CD14-positive monocyte (primary cell): ENCODE results near the gene ST8SIA1. TPM values are rescaled to one million over a fixed set of nuclear protein-coding genes. Genes with fewer than 3 reads are reported as not detected.

Source experiments
- DNase-seq, 3 donors: peaks; one replicate each; pipeline ENCODE4 v3.0.0-alpha.2; 2011 to 2022
- H2AFZ ChIP-seq: 2 replicates; pipeline ENCODE4 v1.6.0; 2012; ENCODE audit warnings: mild to moderate bottlenecking, low read depth, low read length, inconsistent platforms; ENCODE audit not compliant: insufficient read depth, poor library complexity, severe bottlenecking
- H3K27ac ChIP-seq, 2 donors: 1 replicate in 1 of 2; 2 replicates in 1 of 2; pipeline ENCODE4 v1.5.1; 2012 to 2013; ENCODE audit warnings: low read length in 2 of 2, control low read depth in 1 of 2, inconsistent platforms in 1 of 2, low read depth in 1 of 2, mild to moderate bottlenecking in 1 of 2
- H3K27me3 ChIP-seq, 2 donors: one replicate each; pipeline versions ENCODE4 v1.6.0 to v1.6.1; 2011 to 2013; ENCODE audit warnings: low read length in 2 of 2; ENCODE audit not compliant: control insufficient read depth in 2 of 2, insufficient read depth in 2 of 2
- H3K36me3 ChIP-seq, 2 donors: replicated peaks in 1 of 2; 1 replicate in 1 of 2; 2 replicates in 1 of 2; pipeline versions ENCODE4 v1.5.1 to v1.6.1; 2012 to 2013; ENCODE audit warnings: low read length in 2 of 2, control low read depth in 1 of 2, inconsistent platforms in 1 of 2, mild to moderate bottlenecking in 1 of 2; ENCODE audit not compliant: insufficient read depth in 2 of 2, control insufficient read depth in 1 of 2
- H3K4me1 ChIP-seq, 2 donors: 1 replicate in 1 of 2; 2 replicates in 1 of 2; pipeline versions ENCODE4 v1.5.1 to v1.6.1; 2012 to 2013; ENCODE audit warnings: low read length in 2 of 2, control low read depth in 1 of 2, inconsistent platforms in 1 of 2, mild to moderate bottlenecking in 1 of 2, moderate library complexity in 1 of 2; ENCODE audit not compliant: insufficient read depth in 2 of 2, control insufficient read depth in 1 of 2
- H3K4me2 ChIP-seq: replicated peaks from 2 replicates; pipeline ENCODE3; 2012; ENCODE audit warnings: low read length, moderate library complexity, mild to moderate bottlenecking; ENCODE audit not compliant: poor library complexity, severe bottlenecking; ENCODE audit errors: extremely low read depth
- H3K4me3 ChIP-seq, 3 experiments: fragments of 200-600 bp in 1 of 3; sonication (generic) in 1 of 3; replicated peaks in 1 of 3; 1 replicate in 2 of 3; 2 replicates in 1 of 3; pipeline ENCODE4 v1.5.1; 2011 to 2013; ENCODE audit warnings: low read length in 3 of 3, mild to moderate bottlenecking in 3 of 3, control low read depth in 2 of 3, low read depth in 2 of 3, inconsistent platforms in 1 of 3, moderate library complexity in 1 of 3
- H3K79me2 ChIP-seq: 2 replicates; pipeline ENCODE4 v1.6.0; 2012; ENCODE audit warnings: mild to moderate bottlenecking, control low read depth, inconsistent platforms, low read length, moderate library complexity; ENCODE audit not compliant: insufficient read depth
- H3K9ac ChIP-seq: 2 replicates; pipeline ENCODE4 v1.6.0; 2017; ENCODE audit warnings: low read length, mild to moderate bottlenecking; ENCODE audit not compliant: insufficient read depth, poor library complexity, severe bottlenecking
- H3K9me3 ChIP-seq, 2 donors: replicated peaks in 1 of 2; 1 replicate in 1 of 2; 2 replicates in 1 of 2; pipeline versions ENCODE4 v1.5.1 to v1.6.1; 2012 to 2013; ENCODE audit warnings: low read length in 2 of 2, control low read depth in 1 of 2; ENCODE audit not compliant: control insufficient read depth in 1 of 2, insufficient read depth in 1 of 2
- H4K20me1 ChIP-seq: 2 replicates; pipeline ENCODE4 v1.6.0; 2012; ENCODE audit warnings: mild to moderate bottlenecking, low read length, control low read depth, moderate library complexity; ENCODE audit not compliant: insufficient read depth
- H3K27ac Mint-ChIP-seq, 7 donors: one replicate each; pipeline ENCODE4 v1.8.0; 2020; ENCODE audit warnings: mild to moderate bottlenecking in 7 of 7, mixed read lengths in 7 of 7, moderate library complexity in 6 of 7, inconsistent platforms in 2 of 7
- H3K27me3 Mint-ChIP-seq, 3 donors: one replicate each; pipeline ENCODE4 v1.8.0; 2021 to 2022; ENCODE audit warnings: low read depth in 3 of 3, mild to moderate bottlenecking in 3 of 3, mixed read lengths in 3 of 3, moderate library complexity in 3 of 3, inconsistent platforms in 1 of 3
- H3K36me3 Mint-ChIP-seq, 2 donors: one replicate each; pipeline ENCODE4 v1.8.0; 2020; ENCODE audit warnings: mixed read lengths in 2 of 2, inconsistent platforms in 1 of 2, mild to moderate bottlenecking in 1 of 2
- H3K4me1 Mint-ChIP-seq: one replicate; pipeline ENCODE4 v1.8.0; 2020; ENCODE audit warnings: mild to moderate bottlenecking, mixed read lengths
- H3K4me3 Mint-ChIP-seq, 2 donors: one replicate each; pipeline ENCODE4 v1.8.0; 2020; ENCODE audit warnings: mild to moderate bottlenecking in 2 of 2, mixed read lengths in 2 of 2, moderate library complexity in 1 of 2
- H3K9me3 Mint-ChIP-seq, 7 donors: one replicate each; pipeline ENCODE4 v1.8.0; 2020 to 2022; ENCODE audit warnings: mixed read lengths in 7 of 7, mild to moderate bottlenecking in 6 of 7, moderate library complexity in 6 of 7, inconsistent platforms in 2 of 7
- WGBS: methylation state at CpG from one replicate; pipeline ENCODE4 v1.1.5; 2013; ENCODE audit warnings: missing lambda C conversion rate; ENCODE audit not compliant: insufficient coverage; 5-methylcytosine and 5-hydroxymethylcytosine counted together
- intact Hi-C, 2 donors: fragments of 100-400 bp; cut with micrococcal nuclease; formaldehyde crosslinking; loops; one replicate each; pipeline versions ENCODE4 v1.15.0 to v1.15.1; 2023
- polyA plus RNA-seq, 3 donors: library from polyadenylated mRNA; depleted of rRNA in 1 of 3; unstranded in 2 of 3; stranded (reverse) in 1 of 3; fragments of 300-500 nt in 2 of 3; fragments of >200 nt in 1 of 3; fragmentation: Illumina TruSeq in 2 of 3; gene quantifications; 1 replicate in 2 of 3; 2 replicates in 1 of 3; pipeline ENCODE4 v1.2.3, GENCODE V29; 2012 to 2021
- TF ChIP-seq, protein P1 (sequence below): fragments of 200-600 bp; IDR thresholded peaks from one replicate; pipeline ENCODE4 v1.8.0; 2022; ENCODE audit warnings: antibody characterized with exemption, mild to moderate bottlenecking

Gene ST8SIA1
- polyA plus RNA-seq, 3 donors = not detected

DNA sequence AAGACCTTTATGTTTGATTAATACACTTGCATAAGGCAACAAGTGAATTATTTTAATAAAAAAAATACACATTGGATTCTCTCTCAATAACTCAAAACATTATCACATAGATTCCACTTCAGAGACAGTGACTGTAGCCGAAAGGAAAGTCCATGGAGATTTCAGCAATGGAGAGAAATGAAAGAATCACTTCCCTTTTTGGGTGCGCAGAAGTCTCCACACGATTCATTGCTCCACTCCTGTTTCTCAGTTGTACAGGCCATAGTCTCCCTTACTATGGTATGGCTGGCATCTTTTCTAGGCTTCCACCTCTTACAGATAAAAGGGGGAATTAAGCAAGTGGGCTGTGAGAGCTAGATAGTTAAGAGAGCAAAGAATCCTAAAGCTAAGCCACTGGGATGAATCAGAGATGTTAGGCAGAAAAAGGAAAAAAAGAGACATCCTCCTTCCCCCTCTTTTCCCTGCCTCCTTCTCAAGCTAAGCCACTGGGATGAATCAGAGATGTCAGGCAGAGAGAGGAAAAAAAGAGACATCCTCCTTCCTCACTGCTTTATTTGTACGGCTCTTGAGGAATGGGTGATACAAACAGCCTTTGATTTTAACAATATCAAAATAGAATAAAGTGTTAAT lies 16.3 kb downstream of the ST8SIA1 start:
- no peak overlapping the region for H3K4me2 ChIP-seq
- H3K4me3 ChIP-seq = no peak overlapping the region
- Mint-ChIP-seq H3K4me1 (peaks cover 35% of the 10 kb centered on the region), H3K36me3 (no peaks in the 10 kb centered on the region), H3K4me3 (no peak overlapping the region), H3K9me3 (peaks cover 0 to 1% (median 0%) of the 10 kb centered on the region in 7 donors), H3K27me3 (peaks cover 2 to 3% (median 3%) of the 10 kb centered on the region in 3 donors), H3K27ac (peak overlapping the region in 2 of 7 donors; percentile 7 to 64)
- H4K20me1 ChIP-seq = no peaks in the 10 kb centered on the region
- WGBS = no CpG with 5 or more reads among the region's 4 CpGs
- H3K36me3 ChIP-seq = no peaks in the 10 kb centered on the region
- peaks cover 31 to 38% of the 10 kb centered on the region in 2 donors for H3K4me1 ChIP-seq
- H2AFZ ChIP-seq = no peak overlapping the region
- peaks cover 0 to 4% of the 10 kb centered on the region in 2 donors for H3K27me3 ChIP-seq
- no peaks in the 10 kb centered on the region for H3K79me2 ChIP-seq
- intact Hi-C loops = no loop called here
- no peaks in the 10 kb centered on the region for H3K9me3 ChIP-seq
- TF ChIP-seq, protein P1, sequence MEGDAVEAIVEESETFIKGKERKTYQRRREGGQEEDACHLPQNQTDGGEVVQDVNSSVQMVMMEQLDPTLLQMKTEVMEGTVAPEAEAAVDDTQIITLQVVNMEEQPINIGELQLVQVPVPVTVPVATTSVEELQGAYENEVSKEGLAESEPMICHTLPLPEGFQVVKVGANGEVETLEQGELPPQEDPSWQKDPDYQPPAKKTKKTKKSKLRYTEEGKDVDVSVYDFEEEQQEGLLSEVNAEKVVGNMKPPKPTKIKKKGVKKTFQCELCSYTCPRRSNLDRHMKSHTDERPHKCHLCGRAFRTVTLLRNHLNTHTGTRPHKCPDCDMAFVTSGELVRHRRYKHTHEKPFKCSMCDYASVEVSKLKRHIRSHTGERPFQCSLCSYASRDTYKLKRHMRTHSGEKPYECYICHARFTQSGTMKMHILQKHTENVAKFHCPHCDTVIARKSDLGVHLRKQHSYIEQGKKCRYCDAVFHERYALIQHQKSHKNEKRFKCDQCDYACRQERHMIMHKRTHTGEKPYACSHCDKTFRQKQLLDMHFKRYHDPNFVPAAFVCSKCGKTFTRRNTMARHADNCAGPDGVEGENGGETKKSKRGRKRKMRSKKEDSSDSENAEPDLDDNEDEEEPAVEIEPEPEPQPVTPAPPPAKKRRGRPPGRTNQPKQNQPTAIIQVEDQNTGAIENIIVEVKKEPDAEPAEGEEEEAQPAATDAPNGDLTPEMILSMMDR = no peak
- peak; percentile 45 to 67 (median 64) for DNase-seq
- peak overlapping the region in 1 of 2 donors; percentile 47 for H3K27ac ChIP-seq
- H3K9ac ChIP-seq = no peak overlapping the region

- H3K9me3 Mint-ChIP-seq = no peaks in the 10 kb centered on the region
- H3K9me3 ChIP-seq = no peaks in the 10 kb centered on the region
- H3K36me3 ChIP-seq = no peaks in the 10 kb centered on the region
- no peak overlapping the region for H3K4me3 ChIP-seq
- H3K27me3 ChIP-seq = peaks cover 0 to 6% of the 10 kb centered on the region in 2 donors
- H3K4me2 ChIP-seq = no peak overlapping the region
- DNase-seq = no peak
- no peaks in the 10 kb centered on the region for H4K20me1 ChIP-seq
- TF ChIP-seq, protein P1 = no peak
- peaks cover 11% of the 10 kb centered on the region for H3K4me1 Mint-ChIP-seq
- 100% methylated on average over 1 of the region's 2 CpGs for WGBS
- H3K36me3 Mint-ChIP-seq = no peaks in the 10 kb centered on the region
- H3K4me1 ChIP-seq = peaks cover 9 to 13% of the 10 kb centered on the region in 2 donors
- H3K79me2 ChIP-seq = no peaks in the 10 kb centered on the region
- no peak overlapping the region for H3K27ac ChIP-seq
- peaks cover 6% of the 10 kb centered on the region in 3 donors for H3K27me3 Mint-ChIP-seq
- no peak overlapping the region for H3K9ac ChIP-seq
- H3K27ac Mint-ChIP-seq = no peak overlapping the region
- intact Hi-C loops = no loop called here
- H3K4me3 Mint-ChIP-seq = no peak overlapping the region
- no peak overlapping the region for H2AFZ ChIP-seq
Measured at GRCh38 chr12:22313963-22314330, 20.6 kb downstream of the ST8SIA1 start.
